Fibroblast of skin of right biceps (primary cell): ENCODE results near the gene SMIM10L1.

Experiments used
- DNase-seq: peaks from one replicate; pipeline ENCODE4 v3.0.0-alpha.2; 2013

Gene SMIM10L1

GRCh38 chr12:11202811-11203210, 31.8 kb downstream of the SMIM10L1 start:
- DNase-seq, result no peak

- no peak for DNase-seq
Measured at GRCh38 chr12:11204173-11204572, 33.2 kb downstream of the SMIM10L1 start.

- DNase-seq, result no peak
Measured at GRCh38 chr12:11209113-11209512, 38.1 kb downstream of the SMIM10L1 start.
